ENCODE results near the gene PPP2R5E.

DNA sequence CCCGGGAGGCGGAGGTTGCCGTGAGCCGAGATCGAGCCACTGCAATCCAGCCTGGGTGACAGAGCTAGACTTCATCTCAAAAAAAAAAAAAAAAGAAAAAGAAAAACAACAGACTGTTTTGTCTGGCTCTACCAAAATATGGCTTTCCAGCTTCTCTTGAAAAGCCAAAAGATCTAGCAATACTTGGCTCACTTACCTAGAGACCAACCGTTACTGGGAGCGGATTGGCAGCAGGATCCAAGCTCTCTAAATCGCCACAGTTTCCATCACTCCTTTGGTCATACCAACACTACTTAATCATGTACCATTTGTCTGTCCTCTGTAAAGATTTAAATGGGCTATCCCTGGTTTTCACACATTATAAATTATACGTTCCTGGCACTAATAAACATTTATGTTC lies 136.8 kb downstream of the PPP2R5E start:
- TF ChIP-seq, protein P1, sequence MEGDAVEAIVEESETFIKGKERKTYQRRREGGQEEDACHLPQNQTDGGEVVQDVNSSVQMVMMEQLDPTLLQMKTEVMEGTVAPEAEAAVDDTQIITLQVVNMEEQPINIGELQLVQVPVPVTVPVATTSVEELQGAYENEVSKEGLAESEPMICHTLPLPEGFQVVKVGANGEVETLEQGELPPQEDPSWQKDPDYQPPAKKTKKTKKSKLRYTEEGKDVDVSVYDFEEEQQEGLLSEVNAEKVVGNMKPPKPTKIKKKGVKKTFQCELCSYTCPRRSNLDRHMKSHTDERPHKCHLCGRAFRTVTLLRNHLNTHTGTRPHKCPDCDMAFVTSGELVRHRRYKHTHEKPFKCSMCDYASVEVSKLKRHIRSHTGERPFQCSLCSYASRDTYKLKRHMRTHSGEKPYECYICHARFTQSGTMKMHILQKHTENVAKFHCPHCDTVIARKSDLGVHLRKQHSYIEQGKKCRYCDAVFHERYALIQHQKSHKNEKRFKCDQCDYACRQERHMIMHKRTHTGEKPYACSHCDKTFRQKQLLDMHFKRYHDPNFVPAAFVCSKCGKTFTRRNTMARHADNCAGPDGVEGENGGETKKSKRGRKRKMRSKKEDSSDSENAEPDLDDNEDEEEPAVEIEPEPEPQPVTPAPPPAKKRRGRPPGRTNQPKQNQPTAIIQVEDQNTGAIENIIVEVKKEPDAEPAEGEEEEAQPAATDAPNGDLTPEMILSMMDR (conservative IDR thresholded peaks at IDR 0.05 in 1 of 2, IDR thresholded peaks at IDR 0.05 in 1 of 2; ENCODE audit: low read depth in 1 of 2, low read length in 2 of 2) = no peak
- TF ChIP-seq EZH2 (IDR thresholded peaks at IDR 0.05; ENCODE audit: low read length, missing control alignments) = no peak
